Stomach smooth muscle (tissue), 2 donors: Measurements from ENCODE around the gene LUC7L2.

Experiments
- H3K27ac ChIP-seq: one replicate; pipeline ENCODE4 v1.7.0; 2013; ENCODE audit warnings: mild to moderate bottlenecking, low read length, inconsistent platforms
- H3K27me3 ChIP-seq, 2 donors: one replicate each; pipeline ENCODE4 v1.7.0; 2013; ENCODE audit warnings: low read length in 2 of 2; ENCODE audit not compliant: insufficient read depth in 2 of 2, control insufficient read depth in 1 of 2
- H3K36me3 ChIP-seq, 2 donors: one replicate each; pipeline ENCODE4 v1.7.0; 2013; ENCODE audit warnings: low read length in 2 of 2; ENCODE audit not compliant: control insufficient read depth in 2 of 2, insufficient read depth in 2 of 2
- H3K4me1 ChIP-seq: one replicate; pipeline ENCODE4 v1.7.0; 2013; ENCODE audit warnings: low read length; ENCODE audit not compliant: control insufficient read depth, insufficient read depth
- H3K4me3 ChIP-seq, 2 donors: one replicate each; pipeline ENCODE4 v1.7.0; 2013; ENCODE audit warnings: low read length in 2 of 2
- H3K9ac ChIP-seq, 2 donors: one replicate each; pipeline ENCODE4 v1.7.0; 2013; ENCODE audit warnings: low read length in 2 of 2, mild to moderate bottlenecking in 1 of 2
- H3K9me3 ChIP-seq, 2 donors: one replicate each; pipeline ENCODE4 v1.7.0; 2013; ENCODE audit warnings: low read length in 2 of 2; ENCODE audit not compliant: control insufficient read depth in 2 of 2
- donor health status: healthy.
- donor health status: Pancreatic carcinoma.

LUC7L2 gene

GRCh38 chr7:139367438-139368155, 7.9 kb downstream of the LUC7L2 start:
- Histone ChIP-seq H3K4me3 (peak overlapping the region in 1 of 2 donors; percentile 24), H3K9ac (no peak overlapping the region), H3K27me3 (no peaks in the 10 kb centered on the region), H3K9me3 (no peaks in the 10 kb centered on the region), H3K27ac (no peak overlapping the region), H3K4me1 (peaks cover 17% of the 10 kb centered on the region), H3K36me3 (peaks cover 0 to 6% of the 10 kb centered on the region in 2 donors)

GRCh38 chr7:139370301-139370942, 10.7 kb downstream of the LUC7L2 start:
- no peaks in the 10 kb centered on the region for H3K27me3 ChIP-seq
- H3K9ac ChIP-seq = peak overlapping the region in 1 of 2 donors; percentile 16
- no peak overlapping the region for H3K4me3 ChIP-seq
- peaks cover 8% of the 10 kb centered on the region for H3K4me1 ChIP-seq
- H3K27ac ChIP-seq = no peak overlapping the region
- H3K9me3 ChIP-seq = no peaks in the 10 kb centered on the region
- peaks cover 0 to 6% of the 10 kb centered on the region in 2 donors for H3K36me3 ChIP-seq

GRCh38 chr7:139370943-139371313, 11.2 kb downstream of the LUC7L2 start:
- H3K27ac ChIP-seq = no peak overlapping the region
- no peak overlapping the region for H3K4me3 ChIP-seq
- H3K4me1 ChIP-seq = peaks cover 8% of the 10 kb centered on the region

GRCh38 chr7:139374246-139374645, 14.6 kb downstream of the LUC7L2 start:
- no peaks in the 10 kb centered on the region for H3K9me3 ChIP-seq
- peaks cover 13 to 17% of the 10 kb centered on the region in 2 donors for H3K36me3 ChIP-seq
- no peaks in the 10 kb centered on the region for H3K27me3 ChIP-seq
- no peak overlapping the region for H3K27ac ChIP-seq
- H3K4me1 ChIP-seq = peaks cover 4% of the 10 kb centered on the region
- no peak overlapping the region for H3K4me3 ChIP-seq
- no peak overlapping the region for H3K9ac ChIP-seq

More at GRCh38 chr7:139370943-139371313, 11.2 kb downstream of the LUC7L2 start:
- Histone ChIP-seq H3K9ac (no peak overlapping the region), H3K36me3 (peaks cover 0 to 7% of the 10 kb centered on the region in 2 donors), H3K27me3 (no peaks in the 10 kb centered on the region), H3K9me3 (no peaks in the 10 kb centered on the region)

GRCh38 chr7:139382439-139382838, 22.7 kb downstream of the LUC7L2 start:
- H3K9me3 ChIP-seq = no peaks in the 10 kb centered on the region
- no peaks in the 10 kb centered on the region for H3K4me1 ChIP-seq
- no peak overlapping the region for H3K9ac ChIP-seq
- H3K36me3 ChIP-seq = peaks cover 15 to 19% of the 10 kb centered on the region in 2 donors
- H3K27me3 ChIP-seq = no peaks in the 10 kb centered on the region
- H3K4me3 ChIP-seq = no peak overlapping the region
- H3K27ac ChIP-seq = no peak overlapping the region

- H3K9ac ChIP-seq = no peak overlapping the region
These were observed 24.9 kb downstream of the LUC7L2 start for GRCh38 chr7:139384611-139385010.

GRCh38 chr7:139387594-139387993, 27.9 kb downstream of the LUC7L2 start:
- H3K9ac ChIP-seq = no peak overlapping the region
- H3K27me3 ChIP-seq = no peaks in the 10 kb centered on the region
- H3K4me3 ChIP-seq = no peak overlapping the region
- no peaks in the 10 kb centered on the region for H3K4me1 ChIP-seq
- H3K9me3 ChIP-seq = no peaks in the 10 kb centered on the region
- H3K36me3 ChIP-seq = peaks cover 5 to 13% of the 10 kb centered on the region in 2 donors
- no peak overlapping the region for H3K27ac ChIP-seq

More at GRCh38 chr7:139384611-139385010, 24.9 kb downstream of the LUC7L2 start:
- H3K9me3 ChIP-seq = no peaks in the 10 kb centered on the region
- H3K4me1 ChIP-seq = no peaks in the 10 kb centered on the region
- H3K27me3 ChIP-seq = no peaks in the 10 kb centered on the region
- no peak overlapping the region for H3K27ac ChIP-seq
- H3K4me3 ChIP-seq = no peak overlapping the region
- peaks cover 6 to 10% of the 10 kb centered on the region in 2 donors for H3K36me3 ChIP-seq

- peaks cover 5 to 17% of the 10 kb centered on the region in 2 donors for H3K36me3 ChIP-seq
- no peak overlapping the region for H3K27ac ChIP-seq
- H3K9me3 ChIP-seq = no peaks in the 10 kb centered on the region
- no peak overlapping the region for H3K9ac ChIP-seq
- H3K4me1 ChIP-seq = no peaks in the 10 kb centered on the region
- no peak overlapping the region for H3K4me3 ChIP-seq
- H3K27me3 ChIP-seq = no peaks in the 10 kb centered on the region
These were observed 29.4 kb downstream of the LUC7L2 start for GRCh38 chr7:139389091-139389490.

- no peak overlapping the region for H3K9ac ChIP-seq
- no peak overlapping the region for H3K4me3 ChIP-seq
- no peak overlapping the region for H3K27ac ChIP-seq
- H3K36me3 ChIP-seq = peaks cover 5 to 18% of the 10 kb centered on the region in 2 donors
- no peaks in the 10 kb centered on the region for H3K27me3 ChIP-seq
- no peaks in the 10 kb centered on the region for H3K4me1 ChIP-seq
- H3K9me3 ChIP-seq = no peaks in the 10 kb centered on the region
These were observed 30.1 kb downstream of the LUC7L2 start for GRCh38 chr7:139389774-139390173.

GRCh38 chr7:139393621-139394211, 34.0 kb downstream of the LUC7L2 start:
- H3K4me3 ChIP-seq = no peak overlapping the region
- H3K27me3 ChIP-seq = no peaks in the 10 kb centered on the region
- H3K27ac ChIP-seq = no peak overlapping the region
- peaks cover 3% of the 10 kb centered on the region for H3K4me1 ChIP-seq
- H3K9ac ChIP-seq = no peak overlapping the region
- H3K9me3 ChIP-seq = no peaks in the 10 kb centered on the region
- peaks cover 0 to 9% of the 10 kb centered on the region in 2 donors for H3K36me3 ChIP-seq
